Measurements from ENCODE around the gene TMEM233.

DNA sequence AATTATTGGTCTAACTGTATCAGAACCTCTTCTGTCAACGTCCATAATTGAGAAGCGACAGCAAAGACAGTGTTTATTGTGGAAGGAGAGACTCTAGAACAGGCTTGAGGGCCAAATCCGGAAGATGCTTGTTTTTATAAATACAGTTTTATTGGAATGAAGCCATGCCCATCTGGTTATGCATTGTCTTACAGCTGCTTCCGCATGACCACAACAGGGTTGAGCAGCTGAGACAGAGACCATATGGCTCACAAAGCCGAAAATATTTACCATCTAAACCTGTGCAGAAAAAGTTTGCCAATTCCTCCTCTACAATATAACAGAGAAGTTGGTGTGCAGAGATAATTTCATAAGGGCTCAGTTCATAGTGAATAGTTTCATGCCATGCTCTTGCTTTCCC is 98.8 kb downstream of the TMEM233 start:
- TF ChIP-seq CTCF (IDR thresholded peaks at IDR 0.05 in 2 of 3, conservative IDR thresholded peaks at IDR 0.05 in 1 of 3; ENCODE audit: insufficient read depth in 2 of 3, low read depth in 1 of 3, low read length in 3 of 3): no peak
- TF ChIP-seq NCOA1 (IDR thresholded peaks at IDR 0.05; ENCODE audit: low read depth): no peak

Measured in K562 (cell line).